H1 (cell line): ENCODE results near the gene RPS17. TPM values are rescaled to one million over a fixed set of nuclear protein-coding genes. Genes with fewer than 3 reads are reported as not detected.

Experiments used
- ASH2L ChIP-seq: fragments of 200-600, 300-600 bp; sonication (generic); IDR thresholded peaks from one replicate; pipeline ENCODE4 v1.7.1; 2017; ENCODE audit warnings: low read length
- EGR1 ChIP-seq: IDR thresholded peaks from 2 replicates; pipeline ENCODE4 v1.6.1; 2011; ENCODE audit warnings: low read depth, low read length, borderline replicate concordance
- NANOG ChIP-seq: IDR thresholded peaks from 2 replicates; pipeline ENCODE4 v1.6.1; 2011; ENCODE audit warnings: low read length, low read depth, mild to moderate bottlenecking, inconsistent platforms; ENCODE audit not compliant: insufficient read depth, poor library complexity, severe bottlenecking
- RXRA ChIP-seq: IDR thresholded peaks from 2 replicates; pipeline ENCODE4 v1.6.1; 2011; ENCODE audit warnings: low read depth, mild to moderate bottlenecking, low read length, moderate library complexity; ENCODE audit not compliant: insufficient read depth
- SP4 ChIP-seq: IDR thresholded peaks from 2 replicates; pipeline ENCODE4 v1.6.1; 2012; ENCODE audit warnings: low read length, inconsistent platforms
- SRF ChIP-seq: IDR thresholded peaks from 2 replicates; pipeline ENCODE4 v1.6.1; 2011; ENCODE audit warnings: mild to moderate bottlenecking, low read depth, low read length, moderate library complexity
- TBP ChIP-seq: IDR thresholded peaks from 2 replicates; pipeline ENCODE4 v1.6.1; 2011; ENCODE audit warnings: low read depth, low read length, improper control_type of control experiment
- USF2 ChIP-seq: IDR thresholded peaks from 2 replicates; pipeline ENCODE4 v1.6.1; 2011; ENCODE audit warnings: low read length, improper control_type of control experiment
- polyA plus RNA-seq, 7 experiments: library from polyadenylated mRNA; depleted of rRNA in 3 of 7; stranded (reverse) in 5 of 7; unstranded in 2 of 7; fragments of >200 nt in 5 of 7; fragments of 200-250 nt in 2 of 7; gene quantifications; 1 replicate in 5 of 7; 2 replicates in 1 of 7; 4 replicates in 1 of 7; pipeline versions ENCODE4 v1.2.1 to v1.2.3, GENCODE V29; 2011 to 2013; ENCODE audit warnings: missing spikeins in 2 of 7, mixed read lengths in 2 of 7
- total RNA-seq: library from RNA; stranded (reverse); fragmentation: NEBNext Ultra II Directional; extraction: Animal tissue kit (Norgen Biotek cat#: 25700); gene quantifications from 2 replicates; pipeline ENCODE4 v1.2.1, GENCODE V29; 2021
- TF ChIP-seq, protein P1 (sequence below): fragments of 300-600 bp; sonication (generic); IDR thresholded peaks from 2 replicates; pipeline ENCODE4 v1.7.1; 2012; ENCODE audit warnings: low read length, moderate library complexity, mild to moderate bottlenecking, inconsistent platforms; ENCODE audit not compliant: insufficient replicate concordance
- TF ChIP-seq, protein P2 (sequence below): IDR thresholded peaks from 2 replicates; pipeline ENCODE4 v1.6.1; 2012; ENCODE audit warnings: inconsistent platforms

The RPS17 gene
- total and polyA plus RNA-seq, 2 of the 8 experiments (the other 6 are each of a cell fraction or from before 2014, with no cell fraction given), result 2,416 to 5,590 TPM

GRCh38 chr15:82537351-82537908, 2.8 kb downstream of the RPS17 start (continued):
- TF ChIP-seq, protein P1, sequence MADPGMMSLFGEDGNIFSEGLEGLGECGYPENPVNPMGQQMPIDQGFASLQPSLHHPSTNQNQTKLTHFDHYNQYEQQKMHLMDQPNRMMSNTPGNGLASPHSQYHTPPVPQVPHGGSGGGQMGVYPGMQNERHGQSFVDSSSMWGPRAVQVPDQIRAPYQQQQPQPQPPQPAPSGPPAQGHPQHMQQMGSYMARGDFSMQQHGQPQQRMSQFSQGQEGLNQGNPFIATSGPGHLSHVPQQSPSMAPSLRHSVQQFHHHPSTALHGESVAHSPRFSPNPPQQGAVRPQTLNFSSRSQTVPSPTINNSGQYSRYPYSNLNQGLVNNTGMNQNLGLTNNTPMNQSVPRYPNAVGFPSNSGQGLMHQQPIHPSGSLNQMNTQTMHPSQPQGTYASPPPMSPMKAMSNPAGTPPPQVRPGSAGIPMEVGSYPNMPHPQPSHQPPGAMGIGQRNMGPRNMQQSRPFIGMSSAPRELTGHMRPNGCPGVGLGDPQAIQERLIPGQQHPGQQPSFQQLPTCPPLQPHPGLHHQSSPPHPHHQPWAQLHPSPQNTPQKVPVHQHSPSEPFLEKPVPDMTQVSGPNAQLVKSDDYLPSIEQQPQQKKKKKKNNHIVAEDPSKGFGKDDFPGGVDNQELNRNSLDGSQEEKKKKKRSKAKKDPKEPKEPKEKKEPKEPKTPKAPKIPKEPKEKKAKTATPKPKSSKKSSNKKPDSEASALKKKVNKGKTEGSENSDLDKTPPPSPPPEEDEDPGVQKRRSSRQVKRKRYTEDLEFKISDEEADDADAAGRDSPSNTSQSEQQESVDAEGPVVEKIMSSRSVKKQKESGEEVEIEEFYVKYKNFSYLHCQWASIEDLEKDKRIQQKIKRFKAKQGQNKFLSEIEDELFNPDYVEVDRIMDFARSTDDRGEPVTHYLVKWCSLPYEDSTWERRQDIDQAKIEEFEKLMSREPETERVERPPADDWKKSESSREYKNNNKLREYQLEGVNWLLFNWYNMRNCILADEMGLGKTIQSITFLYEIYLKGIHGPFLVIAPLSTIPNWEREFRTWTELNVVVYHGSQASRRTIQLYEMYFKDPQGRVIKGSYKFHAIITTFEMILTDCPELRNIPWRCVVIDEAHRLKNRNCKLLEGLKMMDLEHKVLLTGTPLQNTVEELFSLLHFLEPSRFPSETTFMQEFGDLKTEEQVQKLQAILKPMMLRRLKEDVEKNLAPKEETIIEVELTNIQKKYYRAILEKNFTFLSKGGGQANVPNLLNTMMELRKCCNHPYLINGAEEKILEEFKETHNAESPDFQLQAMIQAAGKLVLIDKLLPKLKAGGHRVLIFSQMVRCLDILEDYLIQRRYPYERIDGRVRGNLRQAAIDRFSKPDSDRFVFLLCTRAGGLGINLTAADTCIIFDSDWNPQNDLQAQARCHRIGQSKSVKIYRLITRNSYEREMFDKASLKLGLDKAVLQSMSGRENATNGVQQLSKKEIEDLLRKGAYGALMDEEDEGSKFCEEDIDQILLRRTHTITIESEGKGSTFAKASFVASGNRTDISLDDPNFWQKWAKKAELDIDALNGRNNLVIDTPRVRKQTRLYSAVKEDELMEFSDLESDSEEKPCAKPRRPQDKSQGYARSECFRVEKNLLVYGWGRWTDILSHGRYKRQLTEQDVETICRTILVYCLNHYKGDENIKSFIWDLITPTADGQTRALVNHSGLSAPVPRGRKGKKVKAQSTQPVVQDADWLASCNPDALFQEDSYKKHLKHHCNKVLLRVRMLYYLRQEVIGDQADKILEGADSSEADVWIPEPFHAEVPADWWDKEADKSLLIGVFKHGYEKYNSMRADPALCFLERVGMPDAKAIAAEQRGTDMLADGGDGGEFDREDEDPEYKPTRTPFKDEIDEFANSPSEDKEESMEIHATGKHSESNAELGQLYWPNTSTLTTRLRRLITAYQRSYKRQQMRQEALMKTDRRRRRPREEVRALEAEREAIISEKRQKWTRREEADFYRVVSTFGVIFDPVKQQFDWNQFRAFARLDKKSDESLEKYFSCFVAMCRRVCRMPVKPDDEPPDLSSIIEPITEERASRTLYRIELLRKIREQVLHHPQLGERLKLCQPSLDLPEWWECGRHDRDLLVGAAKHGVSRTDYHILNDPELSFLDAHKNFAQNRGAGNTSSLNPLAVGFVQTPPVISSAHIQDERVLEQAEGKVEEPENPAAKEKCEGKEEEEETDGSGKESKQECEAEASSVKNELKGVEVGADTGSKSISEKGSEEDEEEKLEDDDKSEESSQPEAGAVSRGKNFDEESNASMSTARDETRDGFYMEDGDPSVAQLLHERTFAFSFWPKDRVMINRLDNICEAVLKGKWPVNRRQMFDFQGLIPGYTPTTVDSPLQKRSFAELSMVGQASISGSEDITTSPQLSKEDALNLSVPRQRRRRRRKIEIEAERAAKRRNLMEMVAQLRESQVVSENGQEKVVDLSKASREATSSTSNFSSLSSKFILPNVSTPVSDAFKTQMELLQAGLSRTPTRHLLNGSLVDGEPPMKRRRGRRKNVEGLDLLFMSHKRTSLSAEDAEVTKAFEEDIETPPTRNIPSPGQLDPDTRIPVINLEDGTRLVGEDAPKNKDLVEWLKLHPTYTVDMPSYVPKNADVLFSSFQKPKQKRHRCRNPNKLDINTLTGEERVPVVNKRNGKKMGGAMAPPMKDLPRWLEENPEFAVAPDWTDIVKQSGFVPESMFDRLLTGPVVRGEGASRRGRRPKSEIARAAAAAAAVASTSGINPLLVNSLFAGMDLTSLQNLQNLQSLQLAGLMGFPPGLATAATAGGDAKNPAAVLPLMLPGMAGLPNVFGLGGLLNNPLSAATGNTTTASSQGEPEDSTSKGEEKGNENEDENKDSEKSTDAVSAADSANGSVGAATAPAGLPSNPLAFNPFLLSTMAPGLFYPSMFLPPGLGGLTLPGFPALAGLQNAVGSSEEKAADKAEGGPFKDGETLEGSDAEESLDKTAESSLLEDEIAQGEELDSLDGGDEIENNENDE, result no peak
- TF ChIP-seq TBP, result no peak
- TF ChIP-seq NANOG, result no peak
- TF ChIP-seq RXRA, result no peak
- no peak for TF ChIP-seq ASH2L
- TF ChIP-seq USF2, result no peak
- TF ChIP-seq EGR1, result no peak
- TF ChIP-seq, protein P2, sequence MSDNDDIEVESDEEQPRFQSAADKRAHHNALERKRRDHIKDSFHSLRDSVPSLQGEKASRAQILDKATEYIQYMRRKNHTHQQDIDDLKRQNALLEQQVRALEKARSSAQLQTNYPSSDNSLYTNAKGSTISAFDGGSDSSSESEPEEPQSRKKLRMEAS, result no peak
- no peak for TF ChIP-seq SP4
- TF ChIP-seq SRF, result no peak
